ENCODE measurements around the gene GPD2. TPM values are rescaled to one million over a fixed set of nuclear protein-coding genes. Genes with fewer than 3 reads are reported as not detected.

The GPD2 gene
- total RNA-seq, 1 experiment from 2014 or later = 32.2 TPM

DNA sequence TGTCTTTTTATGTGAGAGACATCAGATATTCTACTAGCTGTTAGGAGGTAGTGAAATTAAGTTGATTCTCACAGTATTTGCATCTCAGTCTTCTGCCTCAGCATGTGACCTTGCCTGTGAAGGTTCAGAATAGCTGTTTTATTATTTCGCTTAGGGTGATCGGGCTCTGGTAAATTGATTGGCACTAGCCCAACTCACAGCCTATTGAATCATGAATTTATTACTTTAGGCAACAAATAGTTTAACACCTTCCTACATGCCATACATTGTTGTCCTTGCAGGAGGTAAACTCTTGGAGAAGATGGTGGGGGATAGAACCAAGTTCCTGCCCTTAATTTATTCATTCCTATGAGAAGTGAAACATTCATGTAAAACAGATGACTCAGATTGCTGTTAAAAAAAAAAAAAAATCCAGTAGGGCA is 101.9 kb downstream of the GPD2 start:
- CTCF ChIA-PET = interaction anchor here (0.6 to 0.7 kb wide), 3 partner anchors 51 to 797 kb away, joined by 3 read pairs; no protein-coding TSS in a partner anchor
- H3K27me3 Mint-ChIP-seq (ENCODE audit: low read depth) = no peaks in the 10 kb centered on the region
- POLR2A ChIA-PET = no interaction called here
- H3K9me3 Mint-ChIP-seq = peaks cover 16% of the 10 kb centered on the region
- DNase-seq (ENCODE audit: low spot score) (no peak), ATAC-seq (peak; percentile 57)
- no peak for TF ChIP-seq ESRRA (CRISPR knock-in tag; IDR thresholded peaks at IDR 0.05; ENCODE audit: borderline replicate concordance)
- no peak for TF ChIP-seq TP53 (CRISPR knock-in tag; IDR thresholded peaks at IDR 0.05)
- TF ChIP-seq ZNF416 (CRISPR knock-in tag; IDR thresholded peaks at IDR 0.05) = no peak
- no peak for TF ChIP-seq ZBTB21 (CRISPR knock-in tag; IDR thresholded peaks at IDR 0.05; ENCODE audit: borderline replicate concordance)
- no peak for TF ChIP-seq NFATC4 (CRISPR knock-in tag; IDR thresholded peaks at IDR 0.05)
- TF ChIP-seq, protein P1, sequence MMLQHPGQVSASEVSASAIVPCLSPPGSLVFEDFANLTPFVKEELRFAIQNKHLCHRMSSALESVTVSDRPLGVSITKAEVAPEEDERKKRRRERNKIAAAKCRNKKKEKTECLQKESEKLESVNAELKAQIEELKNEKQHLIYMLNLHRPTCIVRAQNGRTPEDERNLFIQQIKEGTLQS (CRISPR knock-in tag; conservative IDR thresholded peaks at IDR 0.05) = no peak
- TF ChIP-seq, protein P2, sequence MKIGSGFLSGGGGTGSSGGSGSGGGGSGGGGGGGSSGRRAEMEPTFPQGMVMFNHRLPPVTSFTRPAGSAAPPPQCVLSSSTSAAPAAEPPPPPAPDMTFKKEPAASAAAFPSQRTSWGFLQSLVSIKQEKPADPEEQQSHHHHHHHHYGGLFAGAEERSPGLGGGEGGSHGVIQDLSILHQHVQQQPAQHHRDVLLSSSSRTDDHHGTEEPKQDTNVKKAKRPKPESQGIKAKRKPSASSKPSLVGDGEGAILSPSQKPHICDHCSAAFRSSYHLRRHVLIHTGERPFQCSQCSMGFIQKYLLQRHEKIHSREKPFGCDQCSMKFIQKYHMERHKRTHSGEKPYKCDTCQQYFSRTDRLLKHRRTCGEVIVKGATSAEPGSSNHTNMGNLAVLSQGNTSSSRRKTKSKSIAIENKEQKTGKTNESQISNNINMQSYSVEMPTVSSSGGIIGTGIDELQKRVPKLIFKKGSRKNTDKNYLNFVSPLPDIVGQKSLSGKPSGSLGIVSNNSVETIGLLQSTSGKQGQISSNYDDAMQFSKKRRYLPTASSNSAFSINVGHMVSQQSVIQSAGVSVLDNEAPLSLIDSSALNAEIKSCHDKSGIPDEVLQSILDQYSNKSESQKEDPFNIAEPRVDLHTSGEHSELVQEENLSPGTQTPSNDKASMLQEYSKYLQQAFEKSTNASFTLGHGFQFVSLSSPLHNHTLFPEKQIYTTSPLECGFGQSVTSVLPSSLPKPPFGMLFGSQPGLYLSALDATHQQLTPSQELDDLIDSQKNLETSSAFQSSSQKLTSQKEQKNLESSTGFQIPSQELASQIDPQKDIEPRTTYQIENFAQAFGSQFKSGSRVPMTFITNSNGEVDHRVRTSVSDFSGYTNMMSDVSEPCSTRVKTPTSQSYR (CRISPR knock-in tag; IDR thresholded peaks at IDR 0.05) = no peak
- TF ChIP-seq, protein P3, sequence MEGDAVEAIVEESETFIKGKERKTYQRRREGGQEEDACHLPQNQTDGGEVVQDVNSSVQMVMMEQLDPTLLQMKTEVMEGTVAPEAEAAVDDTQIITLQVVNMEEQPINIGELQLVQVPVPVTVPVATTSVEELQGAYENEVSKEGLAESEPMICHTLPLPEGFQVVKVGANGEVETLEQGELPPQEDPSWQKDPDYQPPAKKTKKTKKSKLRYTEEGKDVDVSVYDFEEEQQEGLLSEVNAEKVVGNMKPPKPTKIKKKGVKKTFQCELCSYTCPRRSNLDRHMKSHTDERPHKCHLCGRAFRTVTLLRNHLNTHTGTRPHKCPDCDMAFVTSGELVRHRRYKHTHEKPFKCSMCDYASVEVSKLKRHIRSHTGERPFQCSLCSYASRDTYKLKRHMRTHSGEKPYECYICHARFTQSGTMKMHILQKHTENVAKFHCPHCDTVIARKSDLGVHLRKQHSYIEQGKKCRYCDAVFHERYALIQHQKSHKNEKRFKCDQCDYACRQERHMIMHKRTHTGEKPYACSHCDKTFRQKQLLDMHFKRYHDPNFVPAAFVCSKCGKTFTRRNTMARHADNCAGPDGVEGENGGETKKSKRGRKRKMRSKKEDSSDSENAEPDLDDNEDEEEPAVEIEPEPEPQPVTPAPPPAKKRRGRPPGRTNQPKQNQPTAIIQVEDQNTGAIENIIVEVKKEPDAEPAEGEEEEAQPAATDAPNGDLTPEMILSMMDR (IDR thresholded peaks at IDR 0.05) = no peak
- TF ChIP-seq, protein P4, sequence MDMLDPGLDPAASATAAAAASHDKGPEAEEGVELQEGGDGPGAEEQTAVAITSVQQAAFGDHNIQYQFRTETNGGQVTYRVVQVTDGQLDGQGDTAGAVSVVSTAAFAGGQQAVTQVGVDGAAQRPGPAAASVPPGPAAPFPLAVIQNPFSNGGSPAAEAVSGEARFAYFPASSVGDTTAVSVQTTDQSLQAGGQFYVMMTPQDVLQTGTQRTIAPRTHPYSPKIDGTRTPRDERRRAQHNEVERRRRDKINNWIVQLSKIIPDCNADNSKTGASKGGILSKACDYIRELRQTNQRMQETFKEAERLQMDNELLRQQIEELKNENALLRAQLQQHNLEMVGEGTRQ (CRISPR knock-in tag; IDR thresholded peaks at IDR 0.05) = no peak
- TF ChIP-seq SMAD3 (CRISPR knock-in tag; IDR thresholded peaks at IDR 0.05; ENCODE audit: borderline replicate concordance) = no peak
- TF ChIP-seq, protein P5, sequence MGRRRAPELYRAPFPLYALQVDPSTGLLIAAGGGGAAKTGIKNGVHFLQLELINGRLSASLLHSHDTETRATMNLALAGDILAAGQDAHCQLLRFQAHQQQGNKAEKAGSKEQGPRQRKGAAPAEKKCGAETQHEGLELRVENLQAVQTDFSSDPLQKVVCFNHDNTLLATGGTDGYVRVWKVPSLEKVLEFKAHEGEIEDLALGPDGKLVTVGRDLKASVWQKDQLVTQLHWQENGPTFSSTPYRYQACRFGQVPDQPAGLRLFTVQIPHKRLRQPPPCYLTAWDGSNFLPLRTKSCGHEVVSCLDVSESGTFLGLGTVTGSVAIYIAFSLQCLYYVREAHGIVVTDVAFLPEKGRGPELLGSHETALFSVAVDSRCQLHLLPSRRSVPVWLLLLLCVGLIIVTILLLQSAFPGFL (CRISPR knock-in tag; IDR thresholded peaks at IDR 0.05; ENCODE audit: borderline replicate concordance) = no peak
- no peak for TF ChIP-seq TCF7 (CRISPR knock-in tag; IDR thresholded peaks at IDR 0.05; ENCODE audit: low read depth)
- no peak for TF ChIP-seq EMX1 (CRISPR knock-in tag; IDR thresholded peaks at IDR 0.05)
- TF ChIP-seq, protein P6, sequence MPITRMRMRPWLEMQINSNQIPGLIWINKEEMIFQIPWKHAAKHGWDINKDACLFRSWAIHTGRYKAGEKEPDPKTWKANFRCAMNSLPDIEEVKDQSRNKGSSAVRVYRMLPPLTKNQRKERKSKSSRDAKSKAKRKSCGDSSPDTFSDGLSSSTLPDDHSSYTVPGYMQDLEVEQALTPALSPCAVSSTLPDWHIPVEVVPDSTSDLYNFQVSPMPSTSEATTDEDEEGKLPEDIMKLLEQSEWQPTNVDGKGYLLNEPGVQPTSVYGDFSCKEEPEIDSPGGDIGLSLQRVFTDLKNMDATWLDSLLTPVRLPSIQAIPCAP (CRISPR knock-in tag; IDR thresholded peaks at IDR 0.05) = no peak
- TF ChIP-seq ZNF138 (CRISPR knock-in tag; conservative IDR thresholded peaks at IDR 0.05) = no peak
- TF ChIP-seq, protein P7, sequence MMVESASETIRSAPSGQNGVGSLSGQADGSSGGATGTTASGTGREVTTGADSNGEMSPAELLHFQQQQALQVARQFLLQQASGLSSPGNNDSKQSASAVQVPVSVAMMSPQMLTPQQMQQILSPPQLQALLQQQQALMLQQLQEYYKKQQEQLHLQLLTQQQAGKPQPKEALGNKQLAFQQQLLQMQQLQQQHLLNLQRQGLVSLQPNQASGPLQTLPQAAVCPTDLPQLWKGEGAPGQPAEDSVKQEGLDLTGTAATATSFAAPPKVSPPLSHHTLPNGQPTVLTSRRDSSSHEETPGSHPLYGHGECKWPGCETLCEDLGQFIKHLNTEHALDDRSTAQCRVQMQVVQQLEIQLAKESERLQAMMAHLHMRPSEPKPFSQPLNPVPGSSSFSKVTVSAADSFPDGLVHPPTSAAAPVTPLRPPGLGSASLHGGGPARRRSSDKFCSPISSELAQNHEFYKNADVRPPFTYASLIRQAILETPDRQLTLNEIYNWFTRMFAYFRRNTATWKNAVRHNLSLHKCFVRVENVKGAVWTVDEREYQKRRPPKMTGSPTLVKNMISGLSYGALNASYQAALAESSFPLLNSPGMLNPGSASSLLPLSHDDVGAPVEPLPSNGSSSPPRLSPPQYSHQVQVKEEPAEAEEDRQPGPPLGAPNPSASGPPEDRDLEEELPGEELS (CRISPR knock-in tag; IDR thresholded peaks at IDR 0.05) = no peak
- TF ChIP-seq ZNF219 (CRISPR knock-in tag; IDR thresholded peaks at IDR 0.05; ENCODE audit: borderline replicate concordance) = no peak
- TF ChIP-seq, protein P8, sequence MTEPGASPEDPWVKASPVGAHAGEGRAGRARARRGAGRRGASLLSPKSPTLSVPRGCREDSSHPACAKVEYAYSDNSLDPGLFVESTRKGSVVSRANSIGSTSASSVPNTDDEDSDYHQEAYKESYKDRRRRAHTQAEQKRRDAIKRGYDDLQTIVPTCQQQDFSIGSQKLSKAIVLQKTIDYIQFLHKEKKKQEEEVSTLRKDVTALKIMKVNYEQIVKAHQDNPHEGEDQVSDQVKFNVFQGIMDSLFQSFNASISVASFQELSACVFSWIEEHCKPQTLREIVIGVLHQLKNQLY (CRISPR knock-in tag; IDR thresholded peaks at IDR 0.05) = no peak
- TF ChIP-seq, protein P9, sequence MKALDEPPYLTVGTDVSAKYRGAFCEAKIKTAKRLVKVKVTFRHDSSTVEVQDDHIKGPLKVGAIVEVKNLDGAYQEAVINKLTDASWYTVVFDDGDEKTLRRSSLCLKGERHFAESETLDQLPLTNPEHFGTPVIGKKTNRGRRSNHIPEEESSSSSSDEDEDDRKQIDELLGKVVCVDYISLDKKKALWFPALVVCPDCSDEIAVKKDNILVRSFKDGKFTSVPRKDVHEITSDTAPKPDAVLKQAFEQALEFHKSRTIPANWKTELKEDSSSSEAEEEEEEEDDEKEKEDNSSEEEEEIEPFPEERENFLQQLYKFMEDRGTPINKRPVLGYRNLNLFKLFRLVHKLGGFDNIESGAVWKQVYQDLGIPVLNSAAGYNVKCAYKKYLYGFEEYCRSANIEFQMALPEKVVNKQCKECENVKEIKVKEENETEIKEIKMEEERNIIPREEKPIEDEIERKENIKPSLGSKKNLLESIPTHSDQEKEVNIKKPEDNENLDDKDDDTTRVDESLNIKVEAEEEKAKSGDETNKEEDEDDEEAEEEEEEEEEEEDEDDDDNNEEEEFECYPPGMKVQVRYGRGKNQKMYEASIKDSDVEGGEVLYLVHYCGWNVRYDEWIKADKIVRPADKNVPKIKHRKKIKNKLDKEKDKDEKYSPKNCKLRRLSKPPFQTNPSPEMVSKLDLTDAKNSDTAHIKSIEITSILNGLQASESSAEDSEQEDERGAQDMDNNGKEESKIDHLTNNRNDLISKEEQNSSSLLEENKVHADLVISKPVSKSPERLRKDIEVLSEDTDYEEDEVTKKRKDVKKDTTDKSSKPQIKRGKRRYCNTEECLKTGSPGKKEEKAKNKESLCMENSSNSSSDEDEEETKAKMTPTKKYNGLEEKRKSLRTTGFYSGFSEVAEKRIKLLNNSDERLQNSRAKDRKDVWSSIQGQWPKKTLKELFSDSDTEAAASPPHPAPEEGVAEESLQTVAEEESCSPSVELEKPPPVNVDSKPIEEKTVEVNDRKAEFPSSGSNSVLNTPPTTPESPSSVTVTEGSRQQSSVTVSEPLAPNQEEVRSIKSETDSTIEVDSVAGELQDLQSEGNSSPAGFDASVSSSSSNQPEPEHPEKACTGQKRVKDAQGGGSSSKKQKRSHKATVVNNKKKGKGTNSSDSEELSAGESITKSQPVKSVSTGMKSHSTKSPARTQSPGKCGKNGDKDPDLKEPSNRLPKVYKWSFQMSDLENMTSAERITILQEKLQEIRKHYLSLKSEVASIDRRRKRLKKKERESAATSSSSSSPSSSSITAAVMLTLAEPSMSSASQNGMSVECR (CRISPR knock-in tag; IDR thresholded peaks at IDR 0.05; ENCODE audit: borderline replicate concordance) = no peak
- TF ChIP-seq OVOL2 (CRISPR knock-in tag; IDR thresholded peaks at IDR 0.05; ENCODE audit: borderline replicate concordance) = no peak
- H3K36me3 Mint-ChIP-seq = peaks cover 12% of the 10 kb centered on the region
- H3K4me3 Mint-ChIP-seq = no peak overlapping the region
- H3K4me1 Mint-ChIP-seq = peaks cover 18% of the 10 kb centered on the region
- H3K27ac Mint-ChIP-seq = no peak overlapping the region
